Measurements from ENCODE around the gene ARHGAP18.

The ARHGAP18 gene

DNA sequence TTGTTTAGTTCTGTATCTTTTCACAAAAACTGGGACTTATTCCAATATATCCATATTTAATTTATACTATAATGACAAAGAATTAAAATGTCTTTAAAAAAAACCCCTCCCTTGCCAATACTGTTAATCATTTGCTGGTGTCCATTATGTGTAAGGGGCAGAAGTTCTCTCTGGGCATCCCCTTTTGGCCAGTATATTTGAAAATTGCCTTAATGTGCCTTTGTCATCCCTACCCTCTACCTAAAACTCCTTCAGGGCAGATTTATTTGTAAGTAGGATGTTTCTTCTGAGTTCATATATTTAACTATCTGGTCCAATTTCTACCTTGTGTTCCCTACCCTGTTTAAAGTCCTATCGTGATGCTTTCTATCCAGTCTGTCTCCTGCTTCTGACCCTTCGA, 62.9 kb downstream of the ARHGAP18 start:
- Histone ChIP-seq H3K14ac (ENCODE audit: low read length) (no peak overlapping the region), H2BK12ac (ENCODE audit: low read length) (no peak overlapping the region), H4K91ac (ENCODE audit: low read depth, low read length) (no peak overlapping the region), H3K79me1 (ENCODE audit: low read length) (peaks cover 9% of the 10 kb centered on the region), H3K23ac (ENCODE audit: low read length) (no peak overlapping the region), H3K18ac (ENCODE audit: low read length) (no peak overlapping the region), H4K8ac (ENCODE audit: low read depth, low read length) (no peak overlapping the region), H3K27me3 (ENCODE audit: insufficient read depth, low read length) (no peaks in the 10 kb centered on the region), H3K4me3 (ENCODE audit: low read depth, low read length) (no peak overlapping the region), H3K36me3 (ENCODE audit: control insufficient read depth in 1 of 2, insufficient read depth in 2 of 2, low read length in 2 of 2) (no peaks in the 10 kb centered on the region), H3K4ac (ENCODE audit: low read depth, low read length) (no peak overlapping the region), H4K12ac (ENCODE audit: low read depth, low read length) (no peak overlapping the region), H3K79me2 (ENCODE audit: control insufficient read depth, insufficient read depth, low read length, poor library complexity) (peaks cover 5% of the 10 kb centered on the region), H2BK120ac (ENCODE audit: insufficient read depth, low read length, poor library complexity) (no peak overlapping the region), H3K27ac (ENCODE audit: low read depth, low read length) (no peak overlapping the region), H3K9ac (ENCODE audit: low read length) (no peak overlapping the region), H3K9me3 (ENCODE audit: insufficient read depth, low read depth, low read length) (no peaks in the 10 kb centered on the region), H2AFZ (ENCODE audit: insufficient read depth, low read length, poor library complexity) (no peak overlapping the region), H3K4me1 (ENCODE audit: control insufficient read depth in 1 of 2, insufficient read depth in 2 of 2, low read length in 2 of 2) (peaks cover 3 to 5% of the 10 kb centered on the region in 2 experiments), H2AK5ac (ENCODE audit: low read length) (no peak overlapping the region), H3K4me2 (ENCODE audit: low read length) (no peak overlapping the region), H2BK5ac (ENCODE audit: low read depth, low read length, poor library complexity) (no peak overlapping the region)
- WGBS (ENCODE audit: extremely low coverage, insufficient coverage, insufficient read length): no CpG with 5 or more reads among the region's 2 CpGs
- DNase-seq: no peak

DNA sequence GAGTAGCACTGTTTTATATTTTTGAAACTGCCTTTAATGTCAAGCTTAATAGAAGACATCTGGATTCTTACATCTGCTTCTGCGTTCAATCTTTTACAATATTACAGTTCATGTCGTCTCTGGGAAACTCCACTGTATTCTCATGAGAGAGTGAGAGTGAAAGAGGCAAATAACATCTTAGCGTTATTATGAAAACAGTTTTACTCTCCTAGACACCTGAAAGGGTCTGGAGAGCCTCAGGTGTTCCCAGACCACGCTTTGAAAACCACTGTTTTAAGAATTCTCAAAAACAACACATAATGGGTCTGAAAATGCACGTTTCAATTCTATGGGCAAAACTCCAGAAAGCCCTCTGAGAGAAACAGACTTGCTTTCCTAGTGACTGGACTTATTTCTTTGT, 63.3 kb downstream of the ARHGAP18 start:
- Histone ChIP-seq H3K4me1 (ENCODE audit: control insufficient read depth in 1 of 2, insufficient read depth in 2 of 2, low read length in 2 of 2) (peaks cover 3 to 5% of the 10 kb centered on the region in 2 experiments), H3K4me2 (ENCODE audit: low read length) (no peak overlapping the region), H3K36me3 (ENCODE audit: control insufficient read depth in 1 of 2, insufficient read depth in 2 of 2, low read length in 2 of 2) (no peaks in the 10 kb centered on the region), H3K4me3 (ENCODE audit: low read depth, low read length) (no peak overlapping the region), H3K9ac (ENCODE audit: low read length) (no peak overlapping the region), H2AFZ (ENCODE audit: insufficient read depth, low read length, poor library complexity) (no peak overlapping the region), H3K79me1 (ENCODE audit: low read length) (peaks cover 9% of the 10 kb centered on the region), H3K9me3 (ENCODE audit: insufficient read depth, low read depth, low read length) (no peaks in the 10 kb centered on the region), H3K14ac (ENCODE audit: low read length) (no peak overlapping the region), H4K12ac (ENCODE audit: low read depth, low read length) (no peak overlapping the region), H4K8ac (ENCODE audit: low read depth, low read length) (no peak overlapping the region), H2AK5ac (ENCODE audit: low read length) (no peak overlapping the region), H3K4ac (ENCODE audit: low read depth, low read length) (no peak overlapping the region), H2BK5ac (ENCODE audit: low read depth, low read length, poor library complexity) (no peak overlapping the region), H3K23ac (ENCODE audit: low read length) (no peak overlapping the region), H3K27me3 (ENCODE audit: insufficient read depth, low read length) (no peaks in the 10 kb centered on the region), H3K18ac (ENCODE audit: low read length) (no peak overlapping the region), H2BK12ac (ENCODE audit: low read length) (no peak overlapping the region), H2BK120ac (ENCODE audit: insufficient read depth, low read length, poor library complexity) (no peak overlapping the region), H3K79me2 (ENCODE audit: control insufficient read depth, insufficient read depth, low read length, poor library complexity) (peaks cover 5% of the 10 kb centered on the region), H3K27ac (ENCODE audit: low read depth, low read length) (no peak overlapping the region), H4K91ac (ENCODE audit: low read depth, low read length) (no peak overlapping the region)
- DNase-seq: no peak
- WGBS (ENCODE audit: extremely low coverage, insufficient coverage, insufficient read length): no CpG with 5 or more reads among the region's 5 CpGs

DNA sequence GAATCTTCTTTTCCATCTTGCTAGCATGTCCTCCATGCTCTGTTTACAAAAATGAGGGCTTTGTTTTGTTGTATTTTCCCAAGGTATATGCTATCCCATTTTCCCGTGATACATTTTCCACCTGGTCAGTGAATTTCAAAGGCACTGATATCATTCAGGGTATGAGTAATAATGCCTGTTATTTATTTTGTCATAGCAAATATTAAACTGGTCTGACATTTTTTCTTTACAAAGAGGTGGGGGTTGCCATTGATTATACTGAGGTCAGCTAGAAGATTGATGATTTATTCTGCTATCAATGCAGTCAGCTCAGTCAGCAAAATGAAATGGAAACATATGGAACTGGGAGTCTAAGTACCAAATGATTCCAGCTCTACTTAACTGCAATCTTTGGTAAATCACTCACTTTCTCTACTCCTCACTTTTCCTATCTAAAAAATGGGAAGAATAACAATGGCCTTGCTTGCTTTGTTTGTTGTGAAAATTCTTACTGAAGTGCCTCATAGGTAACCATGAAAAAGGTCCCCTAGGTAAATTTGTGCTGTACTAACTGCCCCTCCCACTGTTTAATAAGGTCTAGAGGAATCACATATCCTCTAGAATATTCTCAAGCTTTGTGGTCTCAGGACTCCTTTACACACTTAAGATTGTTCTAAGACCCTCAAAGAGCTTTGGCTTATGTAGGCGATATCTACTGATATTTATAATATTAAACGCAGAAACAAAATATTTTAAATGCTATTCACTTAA, 64.0 kb downstream of the ARHGAP18 start:
- Histone ChIP-seq H3K9ac (ENCODE audit: low read length) (no peak overlapping the region), H3K79me1 (ENCODE audit: low read length) (peaks cover 9% of the 10 kb centered on the region), H3K4me3 (ENCODE audit: low read depth, low read length) (no peak overlapping the region), H3K4me1 (ENCODE audit: control insufficient read depth in 1 of 2, insufficient read depth in 2 of 2, low read length in 2 of 2) (peaks cover 3 to 5% of the 10 kb centered on the region in 2 experiments), H3K9me3 (ENCODE audit: insufficient read depth, low read depth, low read length) (no peaks in the 10 kb centered on the region), H4K12ac (ENCODE audit: low read depth, low read length) (no peak overlapping the region), H2AK5ac (ENCODE audit: low read length) (no peak overlapping the region), H3K14ac (ENCODE audit: low read length) (no peak overlapping the region), H3K27ac (ENCODE audit: low read depth, low read length) (no peak overlapping the region), H3K4ac (ENCODE audit: low read depth, low read length) (no peak overlapping the region), H2BK5ac (ENCODE audit: low read depth, low read length, poor library complexity) (no peak overlapping the region), H2BK12ac (ENCODE audit: low read length) (no peak overlapping the region), H2AFZ (ENCODE audit: insufficient read depth, low read length, poor library complexity) (no peak overlapping the region), H4K91ac (ENCODE audit: low read depth, low read length) (no peak overlapping the region), H2BK120ac (ENCODE audit: insufficient read depth, low read length, poor library complexity) (no peak overlapping the region), H3K27me3 (ENCODE audit: insufficient read depth, low read length) (no peaks in the 10 kb centered on the region), H3K79me2 (ENCODE audit: control insufficient read depth, insufficient read depth, low read length, poor library complexity) (peaks cover 5% of the 10 kb centered on the region), H3K4me2 (ENCODE audit: low read length) (no peak overlapping the region), H3K23ac (ENCODE audit: low read length) (no peak overlapping the region), H3K18ac (ENCODE audit: low read length) (no peak overlapping the region), H4K8ac (ENCODE audit: low read depth, low read length) (no peak overlapping the region), H3K36me3 (ENCODE audit: control insufficient read depth in 1 of 2, insufficient read depth in 2 of 2, low read length in 2 of 2) (no peaks in the 10 kb centered on the region)
- DNase-seq: no peak
- WGBS (ENCODE audit: extremely low coverage, insufficient coverage, insufficient read length): no CpG with 5 or more reads among the region's 3 CpGs

DNA sequence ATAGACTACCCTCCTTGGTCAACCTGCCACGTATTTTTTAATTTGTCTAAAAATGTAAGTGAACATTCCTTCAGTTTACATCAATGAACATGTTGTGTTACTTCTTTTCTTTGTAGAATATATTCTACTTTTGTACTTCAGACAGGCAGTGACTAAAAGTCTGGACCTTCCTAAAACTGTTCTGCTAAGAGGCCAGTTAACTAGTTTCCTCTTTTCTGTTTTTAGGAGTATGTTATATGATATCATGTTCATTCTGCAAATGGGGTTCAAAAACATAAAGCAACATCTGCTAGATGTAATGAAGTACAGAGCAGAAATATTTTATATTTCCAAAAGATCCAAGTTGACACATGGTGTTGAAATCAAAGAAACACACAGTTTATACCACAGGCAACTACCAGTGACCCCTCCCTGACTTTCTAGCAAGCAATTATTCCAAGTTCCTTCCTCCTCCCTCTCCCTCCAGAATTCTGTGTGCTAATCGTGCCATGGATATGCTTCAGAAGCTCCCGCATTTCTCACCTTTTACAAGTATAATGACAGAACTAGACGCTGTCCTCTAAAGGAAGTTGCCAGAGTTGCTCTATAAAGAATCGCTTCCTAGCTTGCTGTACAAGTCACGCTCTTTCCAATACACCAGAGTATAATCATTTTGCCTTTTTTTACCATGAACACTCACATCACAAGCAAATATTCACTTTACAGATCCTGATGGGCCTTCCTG, 64.7 kb downstream of the ARHGAP18 start:
- no peak for DNase-seq
- Histone ChIP-seq H2BK120ac (ENCODE audit: insufficient read depth, low read length, poor library complexity) (no peak overlapping the region), H4K91ac (ENCODE audit: low read depth, low read length) (no peak overlapping the region), H2BK5ac (ENCODE audit: low read depth, low read length, poor library complexity) (no peak overlapping the region), H3K9ac (ENCODE audit: low read length) (no peak overlapping the region), H3K27ac (ENCODE audit: low read depth, low read length) (no peak overlapping the region), H2AK5ac (ENCODE audit: low read length) (no peak overlapping the region), H3K79me1 (ENCODE audit: low read length) (peaks cover 9% of the 10 kb centered on the region), H3K4me2 (ENCODE audit: low read length) (no peak overlapping the region), H3K4me3 (ENCODE audit: low read depth, low read length) (no peak overlapping the region), H3K14ac (ENCODE audit: low read length) (no peak overlapping the region), H3K9me3 (ENCODE audit: insufficient read depth, low read depth, low read length) (no peaks in the 10 kb centered on the region), H3K27me3 (ENCODE audit: insufficient read depth, low read length) (no peaks in the 10 kb centered on the region), H3K18ac (ENCODE audit: low read length) (no peak overlapping the region), H3K36me3 (ENCODE audit: control insufficient read depth in 1 of 2, insufficient read depth in 2 of 2, low read length in 2 of 2) (no peaks in the 10 kb centered on the region), H3K23ac (ENCODE audit: low read length) (no peak overlapping the region), H3K4me1 (ENCODE audit: control insufficient read depth in 1 of 2, insufficient read depth in 2 of 2, low read length in 2 of 2) (peaks cover 3 to 5% of the 10 kb centered on the region in 2 experiments), H2BK12ac (ENCODE audit: low read length) (no peak overlapping the region), H3K79me2 (ENCODE audit: control insufficient read depth, insufficient read depth, low read length, poor library complexity) (peaks cover 5% of the 10 kb centered on the region), H3K4ac (ENCODE audit: low read depth, low read length) (no peak overlapping the region), H4K12ac (ENCODE audit: low read depth, low read length) (no peak overlapping the region), H2AFZ (ENCODE audit: insufficient read depth, low read length, poor library complexity) (no peak overlapping the region), H4K8ac (ENCODE audit: low read depth, low read length) (no peak overlapping the region)
- no CpG with 5 or more reads among the region's 6 CpGs for WGBS (ENCODE audit: extremely low coverage, insufficient coverage, insufficient read length)

Data from trophoblast cell (in vitro differentiated cells and primary cell).